ENCODE results near the gene JTB.

- TF ChIP-seq ZBTB33 (IDR thresholded peaks at IDR 0.05; ENCODE audit: borderline replicate concordance, low read depth) (no peak), POLR2AphosphoS5 (IDR thresholded peaks at IDR 0.05; ENCODE audit: low read depth, low read length) (no peak), GABPA (IDR thresholded peaks at IDR 0.05; ENCODE audit: low read depth) (no peak), CTCF (IDR thresholded peaks at IDR 0.05) (no peak), GATA2 (CRISPR knock-in tag; IDR thresholded peaks at IDR 0.05) (no peak), REST (IDR thresholded peaks at IDR 0.05; ENCODE audit: low read depth, low read length) (no peak), FOXJ3 (CRISPR knock-in tag; IDR thresholded peaks at IDR 0.05) (no peak), EP300 (IDR thresholded peaks at IDR 0.05; ENCODE audit: borderline replicate concordance in 1 of 2, low read depth in 1 of 2, low read length in 1 of 2) (no peak), SMC3 (IDR thresholded peaks at IDR 0.05; ENCODE audit: low read depth, low read length) (no peak), RAD21 (IDR thresholded peaks at IDR 0.05; ENCODE audit: low read length) (no peak), MAX (IDR thresholded peaks at IDR 0.05; ENCODE audit: low read depth) (no peak)
These were observed 35.4 kb downstream of the JTB start for GRCh38 chr1:153941826-153942725.
